NCI-H146 treated with DMSO at 0.1 percent for 48 hours (cell line): ENCODE results near the gene CFAP46.
"Not testable (repeated sequence)": the region's sequence is repeated elsewhere in the genome, so short reads cannot be mapped to it uniquely, and the experiment has no call there.

ENCODE experiments used
- DNase-seq: peaks from one replicate; lab custom pipeline; 2025; ENCODE audit not compliant: unreplicated experiment; lab: John Stamatoyannopoulos, UW

Gene CFAP46

GRCh38 chr10:132915411-132915810, 27.0 kb downstream of the CFAP46 start:
- DNase-seq, result no peak

- DNase-seq, result no peak
These were observed 27.6 kb downstream of the CFAP46 start for GRCh38 chr10:132914732-132915131.

DNA sequence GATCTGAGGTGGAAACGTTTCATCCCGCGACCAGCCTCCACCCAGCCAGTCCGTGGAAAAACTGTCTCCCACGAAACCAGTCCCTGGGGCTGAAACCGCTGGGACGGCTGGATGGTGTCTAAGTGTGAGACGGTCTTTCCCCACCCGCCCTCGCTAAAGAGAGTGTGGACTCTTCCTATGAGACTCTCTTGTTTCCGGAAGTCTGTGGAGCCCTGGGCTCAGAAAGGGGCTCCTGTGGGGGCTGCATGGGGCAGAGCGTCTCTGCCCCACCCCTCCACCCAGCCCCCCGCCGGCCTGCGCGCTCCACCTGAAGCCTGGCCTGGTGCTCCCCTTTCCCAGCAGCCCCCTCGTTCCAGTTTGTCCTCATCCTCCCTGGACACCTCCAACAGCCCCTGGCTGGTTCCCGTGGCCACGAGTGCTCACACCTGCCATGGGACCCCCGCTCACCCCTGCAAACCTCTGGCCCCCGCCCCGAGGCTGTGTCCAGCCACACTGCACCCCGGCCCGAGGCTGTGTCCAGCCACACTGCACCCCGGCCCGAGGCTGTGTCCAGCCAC, 28.7 kb downstream of the CFAP46 start:
- DNase-seq, result no peak

DNA sequence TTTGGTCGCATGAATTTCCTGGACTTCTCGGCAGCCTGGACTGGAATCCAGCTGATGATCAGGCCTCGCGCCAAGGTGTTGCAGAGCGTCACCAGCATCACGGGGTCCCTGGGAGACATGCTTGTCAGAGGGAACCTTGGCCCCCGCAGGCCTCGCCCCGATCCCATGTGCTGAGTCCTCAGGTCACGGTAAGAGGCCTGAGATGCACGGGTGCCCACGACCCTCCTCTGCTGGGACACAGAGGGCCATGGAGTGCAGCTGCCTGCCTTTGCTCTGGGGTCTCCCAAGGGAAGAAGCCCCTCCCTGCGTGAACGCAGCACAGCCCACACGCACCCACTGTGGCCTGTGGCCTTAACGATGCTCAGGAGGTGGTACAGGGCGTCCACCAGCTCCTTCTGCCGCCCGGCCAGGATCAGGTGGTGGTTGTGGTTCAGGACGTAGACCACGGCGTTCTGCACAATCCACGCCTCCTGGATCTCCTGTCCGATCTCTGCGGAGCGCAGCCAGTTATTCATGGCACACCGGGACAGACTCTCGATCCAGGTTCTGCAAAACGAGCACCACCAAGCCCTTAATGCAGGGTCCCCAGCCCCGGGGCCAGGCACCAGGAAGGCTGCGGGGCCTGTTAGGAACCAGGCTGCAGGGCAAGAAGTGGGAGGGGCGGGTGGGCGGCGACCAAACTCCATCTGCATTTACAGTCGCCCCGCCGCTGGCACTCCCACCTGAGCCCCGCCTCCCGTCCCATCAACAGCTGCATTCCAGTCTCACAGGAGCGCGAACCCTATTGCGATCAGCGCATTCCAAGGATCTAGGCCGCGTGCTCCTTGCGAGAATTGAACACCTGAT, 29.4 kb downstream of the CFAP46 start:
- no peak for DNase-seq

DNA sequence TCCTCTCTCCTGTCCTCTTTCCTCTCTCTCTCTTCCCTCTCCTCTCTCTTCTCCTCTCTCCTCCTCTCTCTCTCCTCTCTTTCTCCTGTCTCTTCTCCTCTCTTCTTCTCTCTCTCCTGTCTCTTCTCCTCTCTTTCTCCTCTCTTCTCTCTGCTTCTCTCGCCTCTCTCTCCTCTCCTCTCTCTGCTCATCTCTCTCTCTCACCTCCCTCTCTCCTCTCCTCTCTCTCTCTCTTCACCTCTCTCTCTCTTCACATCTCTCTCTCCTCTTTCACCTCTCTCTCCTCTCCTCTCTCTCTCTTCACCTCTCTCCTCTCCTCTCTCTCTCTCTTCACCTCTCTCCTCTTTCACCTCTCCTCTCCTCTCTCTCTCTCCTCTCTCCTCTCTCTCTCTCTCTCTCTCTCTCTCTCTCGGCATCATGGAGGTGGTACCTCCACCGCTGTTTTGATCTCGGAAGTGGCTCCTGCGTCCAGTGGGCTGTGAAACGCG, 30.1 kb downstream of the CFAP46 start:
- DNase-seq, result no peak

GRCh38 chr10:132911786-132912097, 30.6 kb downstream of the CFAP46 start:
- DNase-seq, result no peak

- no peak for DNase-seq
These were observed 31.2 kb downstream of the CFAP46 start for GRCh38 chr10:132910901-132911785.

DNA sequence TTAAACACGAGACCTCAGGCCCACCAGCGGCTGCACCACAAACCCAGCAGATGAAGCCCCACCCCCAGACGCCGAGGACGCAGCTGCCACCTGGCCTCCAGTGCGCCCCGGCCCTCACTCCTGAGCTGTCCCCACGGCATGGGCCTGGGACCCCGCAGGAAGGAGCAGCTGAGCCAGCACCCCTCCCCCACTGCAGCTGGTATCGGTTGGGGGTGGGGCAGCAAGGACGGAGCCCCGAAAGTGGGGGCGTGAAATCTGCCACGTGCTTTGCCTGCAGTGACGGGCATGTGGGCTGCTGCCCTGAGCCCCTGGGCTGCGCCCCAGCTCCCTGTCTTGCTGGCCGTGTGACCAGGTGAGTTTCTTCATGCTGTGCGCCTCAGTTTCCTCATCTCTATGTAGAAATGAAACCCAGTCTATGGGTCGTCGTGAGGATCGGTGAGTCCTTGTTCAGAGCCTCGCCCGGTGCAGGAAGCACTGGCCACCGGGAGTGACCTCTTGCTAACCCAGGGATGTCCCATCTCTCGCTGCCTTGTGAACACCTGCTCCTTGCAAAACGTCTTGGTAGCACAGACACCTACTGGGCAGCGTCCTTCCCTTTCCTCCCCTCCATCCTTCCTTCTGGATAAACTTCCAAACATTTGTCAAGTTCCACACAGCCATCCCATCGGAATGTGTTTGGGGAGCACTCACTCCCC, 32.0 kb downstream of the CFAP46 start:
- DNase-seq, result no peak

DNA sequence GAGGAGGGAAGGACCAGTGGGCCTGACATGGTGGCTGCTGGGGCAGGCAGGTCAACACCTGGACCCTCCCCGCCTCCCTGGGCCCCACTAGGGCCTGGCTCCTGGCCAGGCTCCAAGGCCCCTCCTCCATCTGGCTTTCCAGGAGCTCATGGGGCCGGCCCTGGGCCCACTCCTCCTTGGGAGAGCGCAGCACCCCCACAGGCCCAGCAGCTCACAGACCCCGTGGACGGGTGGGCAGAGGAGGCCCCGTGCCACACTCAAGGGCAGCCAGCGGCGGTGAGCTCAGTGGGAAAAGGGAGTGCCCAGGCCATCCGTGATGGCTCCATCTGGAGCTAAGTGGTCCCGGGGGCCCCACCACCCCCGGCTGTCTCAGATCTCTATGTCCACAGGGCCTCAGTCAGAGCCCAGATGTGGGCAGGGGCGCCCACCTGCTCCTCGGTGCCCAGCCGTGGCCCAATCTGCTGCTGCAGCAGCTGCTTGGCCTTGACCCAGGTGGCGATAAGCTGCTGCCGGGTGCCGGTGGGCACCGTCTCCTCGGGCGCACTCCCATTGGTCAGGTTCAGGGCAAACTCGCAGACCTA, 32.8 kb downstream of the CFAP46 start:
- DNase-seq, result no peak

DNA sequence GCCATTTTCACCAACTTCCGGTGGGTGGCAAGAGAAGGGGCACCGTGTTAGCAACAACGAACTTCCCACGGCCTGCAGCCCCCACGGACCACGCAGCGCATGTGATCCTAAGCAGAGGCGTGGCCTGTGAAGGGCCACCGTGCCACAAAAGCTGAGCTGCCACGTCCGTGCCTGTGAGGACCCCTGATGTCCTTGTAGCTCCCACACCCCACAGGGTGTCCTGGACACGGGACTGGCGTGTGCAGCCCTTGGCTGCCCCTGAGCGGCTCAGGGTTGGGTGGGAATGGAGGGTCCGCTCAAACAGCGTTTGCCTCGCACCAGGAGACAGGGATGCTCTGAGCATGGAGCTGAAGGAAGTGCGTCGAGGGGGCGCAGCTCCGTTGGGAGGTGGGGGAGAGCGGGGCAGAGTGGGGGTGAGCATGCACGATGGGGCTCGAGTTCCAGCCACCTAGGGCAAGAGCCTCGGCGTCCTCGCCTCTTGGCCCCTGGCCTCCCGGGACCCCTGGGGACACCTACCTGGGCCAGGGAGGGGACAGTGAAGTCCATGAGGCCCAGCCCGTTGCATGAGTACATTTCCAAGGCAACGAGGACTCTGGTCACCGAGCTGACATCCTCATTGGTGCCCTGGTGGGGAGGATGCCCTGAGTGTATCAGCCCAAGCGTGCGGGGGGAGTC, 33.6 kb downstream of the CFAP46 start:
- DNase-seq, result no peak

DNA sequence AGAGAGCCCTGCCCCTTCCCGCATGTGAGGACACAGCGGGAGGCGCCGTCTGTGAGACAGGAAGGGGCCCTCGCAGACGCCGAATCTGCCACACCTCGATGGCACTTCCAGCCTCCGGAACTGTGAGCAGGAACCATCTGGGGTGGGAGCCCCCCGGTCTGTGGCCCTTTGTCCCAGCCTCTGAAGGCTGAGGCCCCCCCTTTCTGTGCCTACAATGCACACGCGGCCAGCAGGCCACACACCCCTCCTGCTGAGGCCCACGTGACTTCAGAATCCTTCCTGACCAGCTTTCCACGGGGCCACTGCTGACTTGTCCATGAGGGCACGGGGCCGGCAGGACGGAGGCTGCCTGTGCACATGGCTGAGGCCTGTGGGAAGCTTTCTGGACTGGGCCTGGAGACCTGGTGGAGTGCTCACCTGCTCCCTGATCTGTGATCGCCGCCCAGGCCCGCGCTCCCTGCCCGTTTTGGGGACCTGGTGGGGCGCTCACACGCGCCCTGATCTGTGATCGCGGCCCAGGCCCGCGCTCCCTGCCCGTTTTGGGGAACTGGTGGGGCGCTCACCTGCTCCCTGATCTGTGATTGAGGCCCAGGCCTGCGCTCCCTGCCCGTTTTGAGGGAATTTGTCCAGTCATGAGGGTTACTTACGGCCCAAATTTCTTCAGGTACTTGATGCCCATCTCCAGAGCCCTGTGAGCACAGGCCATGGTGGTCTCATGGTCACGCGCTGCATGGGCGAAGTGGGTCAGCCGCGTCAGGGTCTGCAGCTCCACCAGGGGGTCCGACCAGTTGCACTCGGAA, 34.3 kb downstream of the CFAP46 start:
- no peak for DNase-seq

DNA sequence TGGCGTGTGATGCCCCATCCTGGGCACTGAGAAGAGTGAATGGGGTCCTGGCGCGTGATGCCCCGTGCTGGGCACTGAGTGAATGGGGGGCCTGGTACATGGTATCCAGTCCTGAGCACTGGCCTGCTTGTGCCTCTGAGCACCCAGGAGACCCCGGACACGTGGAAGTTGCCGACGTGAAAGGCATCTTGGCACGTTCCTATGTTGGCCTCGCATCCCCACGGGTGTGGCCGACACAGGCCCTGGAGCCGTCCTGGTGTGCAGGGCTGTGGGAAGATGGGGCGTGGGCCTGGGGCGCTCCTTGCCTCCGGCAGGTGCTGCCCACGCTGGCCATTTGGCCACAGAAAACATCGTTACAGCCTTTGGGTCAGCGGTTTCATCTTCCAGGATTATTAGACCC, 35.5 kb downstream of the CFAP46 start:
- no peak for DNase-seq

GRCh38 chr10:132906106-132906505, 36.3 kb downstream of the CFAP46 start:
- no peak for DNase-seq

DNA sequence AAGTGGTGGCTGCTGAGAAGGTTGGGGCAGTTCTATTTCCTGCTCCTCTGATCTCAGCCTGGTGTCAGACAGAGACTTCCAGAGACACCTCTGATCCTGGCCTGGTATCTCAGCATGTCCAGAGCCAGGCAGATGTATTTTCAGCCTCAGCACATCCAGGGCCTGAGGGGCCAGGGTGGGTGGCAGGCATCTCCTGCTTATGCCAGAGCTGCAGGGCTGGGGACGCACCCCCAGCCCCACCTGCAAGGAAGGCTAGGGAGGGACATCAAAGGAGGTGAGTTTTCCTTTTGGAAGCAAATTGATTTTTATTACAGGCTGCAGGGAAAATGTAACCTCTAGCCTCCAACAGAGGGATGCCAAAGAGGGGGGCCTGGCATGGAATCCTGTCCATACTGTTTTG, 36.7 kb downstream of the CFAP46 start:
- no peak for DNase-seq

- DNase-seq, result no peak
These were observed 37.3 kb downstream of the CFAP46 start for GRCh38 chr10:132904814-132905649.

DNA sequence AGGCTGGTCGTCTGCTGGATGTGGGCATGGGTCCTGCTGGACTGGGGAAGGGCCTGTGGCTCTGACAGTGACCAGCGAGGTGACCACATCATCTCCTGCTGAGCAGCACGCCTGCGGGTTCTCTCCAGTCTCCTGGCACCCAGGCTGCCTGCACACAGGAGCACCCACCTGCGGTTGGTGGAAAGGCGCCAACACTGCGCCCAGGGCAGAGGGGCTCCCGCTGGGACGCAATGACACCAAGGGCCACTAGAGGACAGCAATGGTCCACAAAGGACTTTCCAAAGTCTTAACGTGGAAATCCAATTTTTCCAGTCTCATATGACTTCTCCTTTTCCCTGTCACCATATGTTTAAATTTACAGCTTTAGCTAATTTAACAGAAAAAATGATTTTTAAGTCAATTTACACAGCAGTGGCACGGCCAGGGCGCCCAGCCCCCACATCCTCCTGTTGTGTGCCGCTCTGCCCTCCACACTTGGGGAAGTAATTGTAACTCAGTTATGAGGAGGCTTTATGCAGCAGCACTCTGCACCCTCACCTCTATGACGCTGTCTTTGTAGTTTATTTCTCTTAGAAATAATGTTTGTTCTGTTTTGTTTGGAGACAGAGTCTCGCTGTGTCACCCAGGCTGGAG, 38.1 kb downstream of the CFAP46 start:
- no peak for DNase-seq

DNA sequence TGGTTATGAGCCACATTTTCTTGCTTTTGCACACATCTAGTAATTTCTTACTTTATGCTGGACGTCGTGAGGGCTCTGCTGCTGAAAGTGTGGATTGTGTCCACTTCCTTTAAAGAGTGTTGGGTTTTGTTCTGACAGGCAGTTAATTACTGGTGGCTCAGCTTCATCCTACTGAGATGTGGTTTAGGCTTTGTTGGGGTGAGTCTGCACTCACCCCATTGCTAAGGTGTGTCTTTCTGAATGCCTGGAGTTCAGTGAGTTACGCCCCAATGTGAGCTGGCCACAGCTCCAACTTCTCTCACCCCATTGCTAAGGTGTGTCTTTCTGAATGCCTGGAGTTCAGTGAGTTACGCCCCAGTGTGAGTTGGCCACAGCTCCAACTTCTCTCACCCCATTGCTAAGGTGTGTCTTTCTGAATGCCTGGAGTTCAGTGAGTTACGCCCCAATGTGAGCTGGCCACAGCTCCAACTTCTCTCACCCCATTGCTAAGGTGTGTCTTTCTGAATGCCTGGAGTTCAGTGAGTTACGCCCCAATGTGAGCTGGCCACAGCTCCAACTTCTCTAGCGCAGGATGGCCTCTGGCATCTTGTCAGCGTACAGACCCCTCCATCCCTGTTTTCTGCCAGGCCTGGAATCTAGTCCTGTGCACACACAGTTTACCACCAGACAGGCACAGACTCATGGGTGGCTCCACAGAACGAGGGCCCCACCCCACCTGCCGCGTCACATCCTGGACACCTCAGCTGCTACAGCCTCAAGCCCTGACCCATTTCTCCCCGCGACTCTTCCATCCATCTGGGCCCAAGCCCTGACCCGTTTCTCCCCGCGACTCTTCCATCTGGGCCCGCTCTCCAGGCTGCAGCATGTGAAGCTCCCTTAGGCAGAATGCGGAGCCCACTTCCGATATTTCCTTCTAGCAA, 39.5 kb downstream of the CFAP46 start:
- not testable (repeated sequence) for DNase-seq
